SU-DHL-6 (cell line): Measurements from ENCODE around the gene ADARB2.

Experiments used
- H2AFZ ChIP-seq: fragments of 200-600 bp; sonication (generic); 2 replicates; pipeline ENCODE4 v1.6.1; 2014; ENCODE audit warnings: low read depth, mild to moderate bottlenecking, moderate library complexity, mixed read lengths, antibody characterized with exemption, low read length; ENCODE audit not compliant: severe bottlenecking
- H3F3A ChIP-seq: fragments of 200-600 bp; shearing (Covaris generic); 2 replicates; pipeline ENCODE4 v1.6.0; 2016; ENCODE audit warnings: antibody characterized with exemption, mild to moderate bottlenecking; ENCODE audit not compliant: insufficient read depth
- H3K27ac ChIP-seq: fragments of 200-600 bp; sonication (generic); 2 replicates; pipeline ENCODE4 v1.5.1; 2016; ENCODE audit warnings: low read depth, mild to moderate bottlenecking, low read length, moderate library complexity, mixed read lengths
- H3K27me3 ChIP-seq: fragments of 200-600 bp; sonication (generic), shearing (Covaris generic); 2 replicates; pipeline ENCODE4 v1.6.0; 2014; ENCODE audit warnings: mild to moderate bottlenecking, low read length
- H3K36me3 ChIP-seq: fragments of 200-600 bp; sonication (generic); 2 replicates; pipeline ENCODE4 v1.6.1; 2014; ENCODE audit warnings: mild to moderate bottlenecking, low read length, mixed read lengths
- H3K4me2 ChIP-seq: fragments of 300-600, 200-600 bp; shearing (Covaris generic), sonication (generic); 2 replicates; pipeline ENCODE4 v1.6.0; 2014; ENCODE audit warnings: low read length, low read depth, mild to moderate bottlenecking; ENCODE audit not compliant: poor library complexity, severe bottlenecking
- H3K4me3 ChIP-seq: fragments of 200-600 bp; sonication (generic); 2 replicates; pipeline ENCODE4 v1.5.1; 2014; ENCODE audit warnings: antibody characterized with exemption, low read length, mild to moderate bottlenecking, mixed read lengths; ENCODE audit not compliant: insufficient read depth, poor library complexity, severe bottlenecking
- H3K79me2 ChIP-seq: fragments of 200-600 bp; sonication (generic); 2 replicates; pipeline ENCODE4 v1.6.1; 2014; ENCODE audit warnings: mild to moderate bottlenecking, low read length, moderate library complexity; ENCODE audit not compliant: insufficient read depth
- H3K9ac ChIP-seq: fragments of 200-600 bp; sonication (generic); 2 replicates; pipeline ENCODE4 v1.7.0; 2014; ENCODE audit warnings: mild to moderate bottlenecking, low read length
- H3K9me2 ChIP-seq: fragments of 200-600 bp; sonication (generic); replicated peaks from 2 replicates; pipeline ENCODE4 v1.6.1; 2014; ENCODE audit warnings: low read length; ENCODE audit not compliant: insufficient read depth
- H3K9me3 ChIP-seq: fragments of 200-600 bp; sonication (generic); 2 replicates; pipeline ENCODE4 v1.6.1; 2014; ENCODE audit warnings: low read length, mixed read lengths; ENCODE audit not compliant: insufficient read depth
- H4K20me1 ChIP-seq: fragments of 200-600 bp; sonication (generic); 2 replicates; pipeline ENCODE4 v1.6.1; 2014; ENCODE audit warnings: low read depth, mild to moderate bottlenecking, antibody characterized with exemption, low read length, moderate library complexity, mixed read lengths
- EZH2phosphoT487 ChIP-seq: fragments of 200-600 bp; sonication (generic), shearing (Covaris generic); conservative IDR thresholded peaks from 2 replicates; pipeline ENCODE4 v1.6.1; 2018; ENCODE audit warnings: mild to moderate bottlenecking, antibody characterized with exemption, low read length, moderate library complexity, mixed read lengths
- TF ChIP-seq, protein P1 (sequence below): fragments of 200-600 bp; sonication (generic); IDR thresholded peaks from one replicate; pipeline ENCODE4 v1.5.1; 2017; ENCODE audit warnings: antibody characterized with exemption, mild to moderate bottlenecking, low read length, moderate library complexity; ENCODE audit not compliant: insufficient read depth, poor library complexity, severe bottlenecking

ADARB2 gene

DNA sequence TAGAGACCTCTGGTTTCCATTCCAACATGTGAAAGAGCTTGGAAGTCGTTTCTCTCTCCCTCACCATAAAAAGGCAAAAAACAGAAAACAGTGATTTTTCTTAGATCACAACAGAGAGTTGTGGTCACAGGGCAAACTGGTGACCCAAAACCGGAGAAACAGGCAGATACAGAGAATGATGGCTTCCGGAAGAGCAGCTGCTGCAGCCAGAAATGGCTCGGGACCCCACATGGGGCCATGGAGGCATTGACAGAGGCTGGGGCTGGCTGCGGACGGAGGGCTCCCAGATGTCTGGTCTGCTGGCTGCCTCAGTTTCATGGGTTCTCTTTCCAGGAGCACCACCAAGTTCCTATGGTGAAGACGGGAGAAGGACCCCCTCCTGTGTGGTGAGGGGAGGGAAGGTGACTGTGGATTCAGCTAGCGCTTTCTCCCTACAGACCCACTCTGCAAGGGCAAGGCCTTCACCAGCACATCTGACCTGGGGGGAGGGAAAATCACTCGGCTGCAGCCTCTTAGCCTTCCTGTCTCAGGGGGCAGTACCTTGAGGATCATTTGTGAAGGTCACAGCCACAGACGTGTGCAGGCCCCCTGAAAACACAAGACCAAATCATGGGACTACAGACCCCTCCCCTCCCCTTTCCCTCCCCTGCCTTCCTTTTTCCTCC lies 599.7 kb downstream of the ADARB2 start:
- Histone ChIP-seq H3K36me3 (no peaks in the 10 kb centered on the region), H3F3A (no peaks in the 10 kb centered on the region), H3K27me3 (no peaks in the 10 kb centered on the region), H3K9ac (no peak overlapping the region), H3K27ac (no peak overlapping the region), H3K9me2 (no peaks in the 10 kb centered on the region), H3K4me2 (no peak overlapping the region), H3K4me3 (no peak overlapping the region), H3K79me2 (no peaks in the 10 kb centered on the region), H2AFZ (no peak overlapping the region), H4K20me1 (no peaks in the 10 kb centered on the region), H3K9me3 (no peaks in the 10 kb centered on the region)
- TF ChIP-seq EZH2phosphoT487: no peak
- TF ChIP-seq, protein P1, sequence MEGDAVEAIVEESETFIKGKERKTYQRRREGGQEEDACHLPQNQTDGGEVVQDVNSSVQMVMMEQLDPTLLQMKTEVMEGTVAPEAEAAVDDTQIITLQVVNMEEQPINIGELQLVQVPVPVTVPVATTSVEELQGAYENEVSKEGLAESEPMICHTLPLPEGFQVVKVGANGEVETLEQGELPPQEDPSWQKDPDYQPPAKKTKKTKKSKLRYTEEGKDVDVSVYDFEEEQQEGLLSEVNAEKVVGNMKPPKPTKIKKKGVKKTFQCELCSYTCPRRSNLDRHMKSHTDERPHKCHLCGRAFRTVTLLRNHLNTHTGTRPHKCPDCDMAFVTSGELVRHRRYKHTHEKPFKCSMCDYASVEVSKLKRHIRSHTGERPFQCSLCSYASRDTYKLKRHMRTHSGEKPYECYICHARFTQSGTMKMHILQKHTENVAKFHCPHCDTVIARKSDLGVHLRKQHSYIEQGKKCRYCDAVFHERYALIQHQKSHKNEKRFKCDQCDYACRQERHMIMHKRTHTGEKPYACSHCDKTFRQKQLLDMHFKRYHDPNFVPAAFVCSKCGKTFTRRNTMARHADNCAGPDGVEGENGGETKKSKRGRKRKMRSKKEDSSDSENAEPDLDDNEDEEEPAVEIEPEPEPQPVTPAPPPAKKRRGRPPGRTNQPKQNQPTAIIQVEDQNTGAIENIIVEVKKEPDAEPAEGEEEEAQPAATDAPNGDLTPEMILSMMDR: no peak

DNA sequence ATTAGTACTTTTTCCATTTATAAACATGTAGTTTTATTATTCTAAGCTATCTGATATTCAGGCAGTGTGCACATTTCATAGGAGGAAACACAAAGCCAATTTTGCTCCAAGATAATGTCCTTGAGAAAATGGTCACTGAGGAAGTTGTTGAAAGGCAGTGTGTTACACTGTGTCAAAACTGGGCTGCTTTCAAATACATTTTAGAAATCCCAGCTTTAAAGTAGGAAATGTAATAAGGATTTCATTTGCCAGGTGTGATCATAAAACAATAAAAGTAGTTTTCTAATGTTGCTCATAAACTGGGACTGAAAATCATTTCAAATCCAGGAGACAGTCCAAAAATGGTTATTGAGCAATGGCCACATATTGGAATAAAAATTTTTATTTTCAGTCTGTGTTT lies 601.1 kb downstream of the ADARB2 start:
- Histone ChIP-seq H3K79me2 (no peaks in the 10 kb centered on the region), H3K9me3 (no peaks in the 10 kb centered on the region), H3K36me3 (no peaks in the 10 kb centered on the region), H3K4me3 (no peak overlapping the region), H3K27ac (no peak overlapping the region), H3K27me3 (no peaks in the 10 kb centered on the region), H3K4me2 (no peak overlapping the region), H3K9me2 (no peaks in the 10 kb centered on the region), H3F3A (no peaks in the 10 kb centered on the region), H4K20me1 (no peaks in the 10 kb centered on the region), H3K9ac (no peak overlapping the region), H2AFZ (no peak overlapping the region)
- TF ChIP-seq, protein P1: no peak
- TF ChIP-seq EZH2phosphoT487: no peak

DNA sequence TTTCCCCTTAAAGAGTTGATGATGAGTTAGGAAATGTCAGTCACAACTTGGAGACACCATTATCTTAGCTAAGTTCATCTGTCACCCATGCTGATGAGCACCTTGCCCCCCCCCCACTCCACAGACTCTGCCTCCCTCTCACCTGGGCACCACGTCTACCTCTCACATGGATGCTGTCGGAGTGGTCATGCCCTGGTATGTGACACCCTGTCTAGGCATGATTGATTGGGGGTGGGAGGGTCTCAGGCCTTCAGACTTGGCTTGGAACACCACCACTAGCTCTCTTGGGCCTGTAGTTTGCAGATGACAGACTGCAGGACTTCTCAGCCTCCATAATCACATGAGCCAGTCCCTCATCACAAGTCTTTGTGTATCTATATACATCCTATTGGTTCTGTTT lies 603.2 kb downstream of the ADARB2 start:
- TF ChIP-seq, protein P1: no peak
- no peak for TF ChIP-seq EZH2phosphoT487
- no peaks in the 10 kb centered on the region for H3K9me3 ChIP-seq
- no peaks in the 10 kb centered on the region for H3K36me3 ChIP-seq
- H3K9ac ChIP-seq: no peak overlapping the region
- H3F3A ChIP-seq: no peaks in the 10 kb centered on the region
- no peak overlapping the region for H3K4me2 ChIP-seq
- no peaks in the 10 kb centered on the region for H4K20me1 ChIP-seq
- H3K27ac ChIP-seq: no peak overlapping the region
- no peaks in the 10 kb centered on the region for H3K79me2 ChIP-seq
- H3K9me2 ChIP-seq: no peaks in the 10 kb centered on the region
- H2AFZ ChIP-seq: no peak overlapping the region
- H3K4me3 ChIP-seq: no peak overlapping the region
- H3K27me3 ChIP-seq: no peaks in the 10 kb centered on the region
